K562 (cell line): ENCODE data around the gene PLXND1. TPM values are rescaled to one million over a fixed set of nuclear protein-coding genes. Genes with fewer than 3 reads are reported as not detected.

Experiments used
- ATF3 ChIP-seq, 2 experiments: fragments of 450-650 bp in 1 of 2; sonication (generic) in 1 of 2; formaldehyde crosslinking in 1 of 2; IDR thresholded peaks in 1 of 2; conservative IDR thresholded peaks in 1 of 2; 2 replicates each; pipeline versions ENCODE4 v1.6.1 to v1.8.1; 2016 to 2023; ENCODE audit warnings: mild to moderate bottlenecking in 2 of 2, moderate library complexity in 2 of 2, inconsistent platforms in 1 of 2, missing genetic modification reagents in 1 of 2
- BACH1 ChIP-seq: fragments of 200-800 bp; sonication (Bioruptor generic); IDR thresholded peaks from 2 replicates; pipeline ENCODE4 v1.6.1; 2016; ENCODE audit warnings: missing genetic modification characterization, missing compliant biosample characterization
- DMBX1 ChIP-seq: fragments of 250-450 bp; sonication (Bioruptor Pico); IDR thresholded peaks from 2 replicates; pipeline ENCODE4 v1.8.0; 2022; ENCODE audit warnings: inconsistent platforms, mild to moderate bottlenecking, moderate library complexity, borderline replicate concordance
- GATA2 ChIP-seq: sonication (generic); formaldehyde crosslinking; IDR thresholded peaks from 2 replicates; pipeline ENCODE4 v1.4.0; 2020; ENCODE audit warnings: mild to moderate bottlenecking, missing genetic modification reagents
- KDM5B ChIP-seq: fragments of 200-600 bp; sonication (generic); IDR thresholded peaks from 2 replicates; pipeline ENCODE4 v1.6.1; 2012; ENCODE audit warnings: low read depth, mild to moderate bottlenecking, moderate library complexity, low read length, control low read depth, inconsistent platforms; ENCODE audit not compliant: insufficient replicate concordance
- NFE2 ChIP-seq: IDR thresholded peaks from 2 replicates; pipeline ENCODE4 v1.6.1; 2014; ENCODE audit warnings: antibody characterized with exemption, low read depth
- OTX1 ChIP-seq: fragments of 450-650 bp; formaldehyde crosslinking; IDR thresholded peaks from 2 replicates; pipeline ENCODE4 v1.4.0; 2022; ENCODE audit warnings: mild to moderate bottlenecking
- PHF20 ChIP-seq: fragments of 450-650 bp; IDR thresholded peaks from 2 replicates; pipeline ENCODE4 v1.6.1; 2018; ENCODE audit not compliant: partially characterized antibody
- PTBP1 ChIP-seq: fragments of 200-400 bp; formaldehyde crosslinking; IDR thresholded peaks from 2 replicates; pipeline ENCODE4 v1.6.1; 2017; ENCODE audit warnings: low read depth, low read length
- RCOR1 ChIP-seq, 2 experiments: IDR thresholded peaks; 2 replicates each; pipeline ENCODE4 v1.6.1; 2012; ENCODE audit warnings: low read depth in 2 of 2, low read length in 2 of 2, borderline replicate concordance in 1 of 2, improper control_type of control experiment in 1 of 2
- TARDBP ChIP-seq: fragments of 450-650 bp; IDR thresholded peaks from 2 replicates; pipeline ENCODE4 v1.6.1; 2016
- TRIM24 ChIP-seq, 2 experiments: fragments of 450-650 bp; IDR thresholded peaks; 2 replicates each; pipeline ENCODE4 v1.6.1; 2016
- ZBTB5 ChIP-seq: fragments of 450-650 bp; IDR thresholded peaks from 2 replicates; pipeline ENCODE4 v1.6.1; 2017; ENCODE audit warnings: antibody characterized with exemption
- ZBTB7A ChIP-seq: IDR thresholded peaks from 2 replicates; pipeline ENCODE4 v1.6.1; 2011; ENCODE audit warnings: low read depth, mild to moderate bottlenecking, low read length, moderate library complexity, borderline replicate concordance; ENCODE audit not compliant: control insufficient read depth
- ZNF146 ChIP-seq: IDR thresholded peaks from one replicate; pipeline ENCODE4 v1.6.1; 2018; ENCODE audit warnings: missing compliant biosample characterization; ENCODE audit not compliant: unreplicated experiment
- ZNF175 ChIP-seq: fragments of 200-800 bp; sonication (Bioruptor generic); IDR thresholded peaks from 2 replicates; pipeline ENCODE4 v1.6.1; 2016; ENCODE audit warnings: low read depth, mild to moderate bottlenecking, missing genetic modification characterization, missing compliant biosample characterization
- ZNF280A ChIP-seq: fragments of 450-650 bp; IDR thresholded peaks from 2 replicates; pipeline ENCODE4 v1.6.1; 2018; ENCODE audit warnings: mild to moderate bottlenecking, low read depth; ENCODE audit not compliant: partially characterized antibody
- ZNF3 ChIP-seq: fragments of 250-450 bp; sonication (Bioruptor Pico); IDR thresholded peaks from 2 replicates; pipeline ENCODE4 v1.5.0; 2021; ENCODE audit warnings: mild to moderate bottlenecking, moderate library complexity
- ZNF445 ChIP-seq: fragments of 250-450 bp; sonication (Bioruptor Pico); IDR thresholded peaks from 2 replicates; pipeline ENCODE4 v1.4.0; 2020; ENCODE audit warnings: low read depth, mild to moderate bottlenecking, moderate library complexity
- polyA plus RNA-seq, 8 experiments: library from polyadenylated mRNA; depleted of rRNA in 4 of 8; stranded (reverse) in 5 of 8; unstranded in 3 of 8; fragments of >200 nt; fragmentation: Nextera tagmentation in 2 of 8; fragmentation: Illumina TruSeq in 1 of 8; extraction: Ambion mirVana in 2 of 8; extraction: Trizol in 1 of 8; gene quantifications; 2 replicates each; pipeline versions ENCODE4 v1.2.1 to v1.2.3, GENCODE V29; 2011 to 2014; ENCODE audit warnings: inconsistent platforms in 1 of 8, missing spikeins in 1 of 8
- total RNA-seq, 7 experiments: library from RNA; depleted of rRNA in 6 of 7; stranded (reverse); fragments of >200 nt in 6 of 7; fragmentation: Illumina TruSeq in 2 of 7; extraction: Trizol in 2 of 7; gene quantifications; 2 replicates each; pipeline versions ENCODE4 v1.2.1 to v1.2.3, GENCODE V29; 2011 to 2021; ENCODE audit warnings: low replicate concordance in 1 of 7
- TF ChIP-seq, protein P1 (sequence below): sonication (generic); formaldehyde crosslinking; IDR thresholded peaks from 2 replicates; pipeline ENCODE4 v1.8.1; 2023; ENCODE audit warnings: mild to moderate bottlenecking, missing genetic modification reagents
- TF ChIP-seq, protein P2 (sequence below): fragments of 450-650 bp; formaldehyde crosslinking; IDR thresholded peaks from 2 replicates; pipeline ENCODE4 v1.4.0; 2022; ENCODE audit warnings: missing genetic modification characterization

Gene PLXND1
- total and polyA plus RNA-seq, 9 of the 15 experiments (the other 6 are each of a cell fraction or from before 2014, with no cell fraction given), result 0.34 to 28.8 (median 14.0) TPM

DNA sequence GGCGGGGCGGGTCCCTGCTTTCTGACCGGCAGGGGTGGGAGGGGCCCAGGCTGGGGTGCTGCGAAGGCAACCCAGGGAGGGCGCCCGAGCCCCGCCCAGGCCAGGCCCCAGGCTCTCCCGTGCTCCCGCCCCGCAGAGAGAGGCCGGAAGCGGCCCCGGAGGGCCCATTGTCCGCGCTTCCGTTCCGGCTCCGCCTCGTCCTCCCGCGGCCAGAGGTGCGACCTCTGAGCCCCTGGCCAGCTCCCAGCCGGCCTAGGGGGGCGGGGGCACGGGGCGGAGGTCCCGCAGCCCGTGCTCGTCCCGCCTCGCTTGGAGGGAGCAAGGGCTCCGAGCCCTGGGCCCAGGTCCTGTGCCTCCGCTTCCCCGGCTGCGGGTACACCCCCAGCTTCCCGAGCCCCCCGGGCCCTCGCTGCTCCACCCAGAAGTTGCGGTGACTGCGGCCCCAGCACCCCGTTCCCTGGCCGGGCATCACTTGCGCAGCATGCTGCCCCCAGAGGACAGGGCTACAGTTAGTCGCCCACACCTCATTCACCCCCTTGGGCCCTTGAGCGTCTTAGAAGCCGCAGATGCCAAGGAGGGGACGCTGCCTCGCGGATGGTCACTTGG is 20.4 kb upstream of the PLXND1 start (continued):
- TF ChIP-seq TRIM24 (IDR thresholded peaks at IDR 0.05) (peak in 1 of 2 experiments; percentile 74; a peak in 1 of 4 replicates), ZBTB7A (peak; percentile 72; the same call in 1 of the 2 replicates), ZNF280A (no peak), NFE2 (no peak), ZNF146 (CRISPR knock-in tag) (no peak), ZBTB5 (no peak), TARDBP (no peak), GATA2 (CRISPR knock-in tag) (no peak), PHF20 (peak; percentile 84), ZNF175 (no peak), ATF3 (IDR thresholded peaks at IDR 0.05) (no peak), ATF3 (CRISPR knock-in tag; conservative IDR thresholded peaks at IDR 0.05) (no peak), OTX1 (CRISPR knock-in tag) (no peak), BACH1 (no peak), RCOR1 (IDR thresholded peaks at IDR 0.05; ENCODE audit: borderline replicate concordance in 1 of 2, low read depth in 2 of 2, low read length in 2 of 2) (no peak), ZNF3 (CRISPR knock-in tag) (no peak), ZNF445 (CRISPR knock-in tag) (no peak), PTBP1 (no peak), KDM5B (peak; percentile 71), DMBX1 (CRISPR knock-in tag) (no peak)
- TF ChIP-seq, protein P1, sequence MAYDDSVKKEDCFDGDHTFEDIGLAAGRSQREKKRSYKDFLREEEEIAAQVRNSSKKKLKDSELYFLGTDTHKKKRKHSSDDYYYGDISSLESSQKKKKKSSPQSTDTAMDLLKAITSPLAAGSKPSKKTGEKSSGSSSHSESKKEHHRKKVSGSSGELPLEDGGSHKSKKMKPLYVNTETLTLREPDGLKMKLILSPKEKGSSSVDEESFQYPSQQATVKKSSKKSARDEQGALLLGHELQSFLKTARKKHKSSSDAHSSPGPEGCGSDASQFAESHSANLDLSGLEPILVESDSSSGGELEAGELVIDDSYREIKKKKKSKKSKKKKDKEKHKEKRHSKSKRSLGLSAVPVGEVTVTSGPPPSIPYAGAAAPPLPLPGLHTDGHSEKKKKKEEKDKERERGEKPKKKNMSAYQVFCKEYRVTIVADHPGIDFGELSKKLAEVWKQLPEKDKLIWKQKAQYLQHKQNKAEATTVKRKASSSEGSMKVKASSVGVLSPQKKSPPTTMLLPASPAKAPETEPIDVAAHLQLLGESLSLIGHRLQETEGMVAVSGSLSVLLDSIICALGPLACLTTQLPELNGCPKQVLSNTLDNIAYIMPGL, result no peak
- TF ChIP-seq, protein P2, sequence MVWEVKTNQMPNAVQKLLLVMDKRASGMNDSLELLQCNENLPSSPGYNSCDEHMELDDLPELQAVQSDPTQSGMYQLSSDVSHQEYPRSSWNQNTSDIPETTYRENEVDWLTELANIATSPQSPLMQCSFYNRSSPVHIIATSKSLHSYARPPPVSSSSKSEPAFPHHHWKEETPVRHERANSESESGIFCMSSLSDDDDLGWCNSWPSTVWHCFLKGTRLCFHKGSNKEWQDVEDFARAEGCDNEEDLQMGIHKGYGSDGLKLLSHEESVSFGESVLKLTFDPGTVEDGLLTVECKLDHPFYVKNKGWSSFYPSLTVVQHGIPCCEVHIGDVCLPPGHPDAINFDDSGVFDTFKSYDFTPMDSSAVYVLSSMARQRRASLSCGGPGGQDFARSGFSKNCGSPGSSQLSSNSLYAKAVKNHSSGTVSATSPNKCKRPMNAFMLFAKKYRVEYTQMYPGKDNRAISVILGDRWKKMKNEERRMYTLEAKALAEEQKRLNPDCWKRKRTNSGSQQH (CRISPR knock-in tag), result no peak
